A673 (cell line): Measurements from ENCODE around the gene EXOC2. TPM values are rescaled to one million over a fixed set of nuclear protein-coding genes. Genes with fewer than 3 reads are reported as not detected.

Source experiments
- BruUV-seq: library from RNA; stranded (reverse); fragments of 400-500 nt; replicated peaks from 2 replicates; lab custom pipeline; 2021; lab: Mats Ljungman, UMichigan
- CTCF ChIA-PET: fragments of 300-600 bp; sonication (Branson Sonifier 250); formaldehyde crosslinking; loops from one replicate; lab custom pipeline; 2022; ENCODE audit warnings: antibody characterized with exemption; lab: Charles Lee
- POLR2A ChIA-PET: fragments of 300-600 bp; sonication (Branson Sonifier 250); formaldehyde crosslinking; loops from one replicate; lab custom pipeline; 2022; ENCODE audit warnings: antibody characterized with exemption; ENCODE audit not compliant: low non-redundant PET; lab: Charles Lee
- DNase-seq: peaks from one replicate; pipeline ENCODE4 v3.0.0-alpha.2; 2015; ENCODE audit warnings: low spot score
- H3K27ac ChIP-seq: fragments of 200-600 bp; sonication (generic); 2 replicates; pipeline ENCODE4 v1.5.1; 2016; ENCODE audit warnings: mixed run types, low read depth, mild to moderate bottlenecking, mixed read lengths, antibody characterized with exemption, low read length; ENCODE audit not compliant: poor library complexity, severe bottlenecking
- H3K27me3 ChIP-seq: fragments of 200-600 bp; sonication (generic); replicated peaks from 2 replicates; pipeline ENCODE4 v1.6.1; 2017; ENCODE audit warnings: mixed run types, low read depth, mild to moderate bottlenecking, mixed read lengths, antibody characterized with exemption, low read length; ENCODE audit not compliant: insufficient read depth, poor library complexity
- H3K36me3 ChIP-seq: fragments of 200-600 bp; sonication (generic); 2 replicates; pipeline ENCODE4 v1.6.1; 2016; ENCODE audit warnings: mixed run types, mild to moderate bottlenecking, mixed read lengths, antibody characterized with exemption, low read length; ENCODE audit not compliant: insufficient read depth, poor library complexity, severe bottlenecking
- H3K4me1 ChIP-seq: fragments of 200-600 bp; sonication (generic); 2 replicates; pipeline ENCODE4 v1.6.1; 2017; ENCODE audit warnings: mixed run types, mild to moderate bottlenecking, mixed read lengths, antibody characterized with exemption, low read length; ENCODE audit not compliant: insufficient read depth, poor library complexity, severe bottlenecking
- H3K4me3 ChIP-seq: fragments of 200-600 bp; sonication (generic); 2 replicates; pipeline ENCODE4 v1.5.1; 2016; ENCODE audit warnings: low read depth, mixed run types, mild to moderate bottlenecking, mixed read lengths, low read length; ENCODE audit not compliant: poor library complexity, severe bottlenecking
- H3K9me3 ChIP-seq: fragments of 200-600 bp; sonication (generic); 2 replicates; pipeline ENCODE4 v1.6.1; 2016; ENCODE audit warnings: mixed run types, low read depth, mild to moderate bottlenecking, mixed read lengths, antibody characterized with exemption, low read length; ENCODE audit not compliant: poor library complexity, severe bottlenecking
- EZH2 ChIP-seq: fragments of 200-600 bp; sonication (generic); IDR thresholded peaks from 2 replicates; pipeline ENCODE4 v1.6.1; 2017; ENCODE audit warnings: borderline replicate concordance, low read depth, mild to moderate bottlenecking, mixed read lengths, antibody characterized with exemption, low read length; ENCODE audit not compliant: poor library complexity, severe bottlenecking
- intact Hi-C: fragments of 100-400 bp; cut with micrococcal nuclease; formaldehyde crosslinking; loops from one replicate; pipeline ENCODE4 v1.10.0; 2022; ENCODE audit not compliant: unreplicated experiment
- total RNA-seq: library from RNA; stranded (reverse); gene quantifications from 2 replicates; pipeline ENCODE4 v1.2.3, GENCODE V29; 2021
- TF ChIP-seq, protein P1 (sequence below): fragments of 300-800, 200-600 bp; sonication (generic); conservative IDR thresholded peaks from 2 replicates; pipeline ENCODE4 v1.5.1; 2017; ENCODE audit warnings: low read depth, mild to moderate bottlenecking, antibody characterized with exemption, low read length, moderate library complexity, mixed read lengths

EXOC2 gene
- total RNA-seq, 1 experiment from 2014 or later, result 22.4 TPM

DNA sequence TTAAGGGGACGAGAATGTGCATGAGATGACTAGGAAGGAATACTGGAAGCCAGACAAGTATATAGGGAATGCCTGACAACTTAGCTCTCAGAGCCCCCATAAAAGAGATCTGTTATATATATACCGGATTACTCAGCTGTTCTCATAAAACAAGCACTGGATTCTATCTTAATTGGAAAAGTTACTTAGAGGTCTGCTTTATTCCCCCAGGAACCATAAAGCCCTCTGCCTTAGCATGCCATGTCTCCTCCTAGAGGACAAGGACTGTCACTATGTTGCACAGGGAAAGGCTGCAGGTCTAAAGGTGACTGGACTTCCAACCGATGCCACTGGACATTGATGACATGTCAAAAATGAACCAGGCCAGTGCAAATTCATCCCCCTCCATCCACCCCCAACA, 6.4 kb downstream of the EXOC2 start:
- intact Hi-C loops, result no loop called here
- no peaks in the 10 kb centered on the region for H3K27me3 ChIP-seq
- TF ChIP-seq, protein P1, sequence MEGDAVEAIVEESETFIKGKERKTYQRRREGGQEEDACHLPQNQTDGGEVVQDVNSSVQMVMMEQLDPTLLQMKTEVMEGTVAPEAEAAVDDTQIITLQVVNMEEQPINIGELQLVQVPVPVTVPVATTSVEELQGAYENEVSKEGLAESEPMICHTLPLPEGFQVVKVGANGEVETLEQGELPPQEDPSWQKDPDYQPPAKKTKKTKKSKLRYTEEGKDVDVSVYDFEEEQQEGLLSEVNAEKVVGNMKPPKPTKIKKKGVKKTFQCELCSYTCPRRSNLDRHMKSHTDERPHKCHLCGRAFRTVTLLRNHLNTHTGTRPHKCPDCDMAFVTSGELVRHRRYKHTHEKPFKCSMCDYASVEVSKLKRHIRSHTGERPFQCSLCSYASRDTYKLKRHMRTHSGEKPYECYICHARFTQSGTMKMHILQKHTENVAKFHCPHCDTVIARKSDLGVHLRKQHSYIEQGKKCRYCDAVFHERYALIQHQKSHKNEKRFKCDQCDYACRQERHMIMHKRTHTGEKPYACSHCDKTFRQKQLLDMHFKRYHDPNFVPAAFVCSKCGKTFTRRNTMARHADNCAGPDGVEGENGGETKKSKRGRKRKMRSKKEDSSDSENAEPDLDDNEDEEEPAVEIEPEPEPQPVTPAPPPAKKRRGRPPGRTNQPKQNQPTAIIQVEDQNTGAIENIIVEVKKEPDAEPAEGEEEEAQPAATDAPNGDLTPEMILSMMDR, result peak; percentile 57
- TF ChIP-seq EZH2, result no peak

DNA sequence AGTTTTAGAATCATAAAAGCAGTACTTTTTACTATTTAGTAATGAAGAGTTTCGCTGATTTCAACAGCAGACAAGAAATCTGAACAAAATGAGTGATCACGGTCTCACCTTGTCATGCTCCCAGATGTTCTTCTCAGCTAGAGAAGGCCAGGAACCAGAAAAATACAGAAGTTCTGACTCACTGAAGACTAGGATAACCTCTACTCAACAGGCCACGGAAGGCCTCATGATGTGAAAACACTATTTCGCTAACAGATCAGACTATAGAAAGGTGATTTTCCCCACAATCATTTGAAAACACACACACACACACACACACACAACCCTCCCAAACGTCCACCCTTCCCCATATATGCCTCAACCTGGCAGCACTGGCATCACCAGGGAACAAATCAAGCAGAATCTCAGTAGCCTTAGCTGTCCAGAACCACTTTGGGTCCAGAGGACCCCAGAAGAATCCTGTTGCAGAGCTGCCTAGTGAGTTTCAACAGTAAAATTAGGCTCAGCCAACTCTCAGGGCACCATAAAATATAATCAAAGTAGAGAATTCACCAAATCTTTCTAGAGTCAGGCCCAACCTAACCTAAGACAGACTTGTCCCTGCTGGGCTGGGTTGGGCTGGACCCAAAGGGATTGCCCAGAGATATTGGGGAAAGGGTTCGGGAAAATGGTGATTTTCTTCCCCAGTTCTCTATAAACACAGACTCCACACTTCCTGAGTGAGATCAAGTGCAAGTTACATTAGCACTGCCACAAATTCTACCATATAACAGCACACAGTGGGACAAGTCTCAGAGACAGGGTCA, 7.9 kb downstream of the EXOC2 start:
- intact Hi-C loops, result no loop called here
- no peaks in the 10 kb centered on the region for H3K27me3 ChIP-seq
- BruUV-seq, result no TSS peak
- H3K27ac ChIP-seq, result no peak overlapping the region
- H3K4me3 ChIP-seq, result no peak overlapping the region
- CTCF ChIA-PET, result no interaction called here
- no peak for DNase-seq
- TF ChIP-seq, protein P1, result no peak
- TF ChIP-seq EZH2, result no peak
- no peaks in the 10 kb centered on the region for H3K9me3 ChIP-seq
- H3K4me1 ChIP-seq, result peaks cover 42% of the 10 kb centered on the region
- POLR2A ChIA-PET, result no interaction called here
- H3K36me3 ChIP-seq, result no peaks in the 10 kb centered on the region

More for the DNA sequence above, 6.4 kb downstream of the EXOC2 start:
- Histone ChIP-seq H3K27ac (no peak overlapping the region), H3K36me3 (no peaks in the 10 kb centered on the region), H3K4me3 (no peak overlapping the region), H3K4me1 (peaks cover 36% of the 10 kb centered on the region), H3K9me3 (no peaks in the 10 kb centered on the region)
- DNase-seq, result peak; percentile 54
- BruUV-seq, result no TSS peak
- CTCF ChIA-PET, result no interaction called here
- POLR2A ChIA-PET, result no interaction called here

DNA sequence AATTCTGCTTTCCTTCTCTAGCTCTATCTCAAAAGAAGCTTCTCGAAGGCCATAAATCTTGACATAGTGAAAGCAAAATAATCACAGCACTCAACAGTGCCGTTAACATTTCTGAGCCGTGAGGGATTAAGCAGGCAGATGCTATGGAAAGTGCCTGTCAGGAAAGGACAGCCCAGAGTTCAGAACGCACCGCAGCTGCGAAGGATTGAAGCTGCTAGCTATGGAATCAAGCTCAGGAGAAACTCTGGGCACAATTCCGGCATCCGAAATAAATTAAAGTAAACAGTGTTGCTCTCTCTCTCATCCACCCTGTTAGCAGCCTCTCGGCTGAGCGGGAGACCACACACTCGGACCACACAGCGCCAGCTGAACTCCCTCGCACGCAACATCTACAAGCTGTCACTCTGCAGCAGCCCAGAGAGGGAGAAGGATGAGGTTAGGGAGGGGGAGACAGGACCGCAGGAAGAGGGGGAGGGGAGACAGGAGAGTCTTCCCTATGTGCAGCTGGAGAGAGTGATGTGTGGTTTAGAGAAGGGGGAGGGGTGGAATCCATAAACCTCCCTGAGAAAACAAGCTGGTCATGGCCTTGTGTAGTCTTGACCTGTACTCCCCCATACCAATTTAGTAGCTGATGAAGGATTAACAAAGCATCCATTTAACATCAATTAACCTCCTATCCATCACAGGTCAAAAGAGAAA, 9.0 kb downstream of the EXOC2 start:
- TF ChIP-seq EZH2, result no peak
- TF ChIP-seq, protein P1, result no peak
- Histone ChIP-seq H3K36me3 (no peaks in the 10 kb centered on the region), H3K4me1 (peaks cover 42% of the 10 kb centered on the region), H3K27me3 (no peaks in the 10 kb centered on the region), H3K4me3 (peak overlapping the region; percentile 16), H3K9me3 (no peaks in the 10 kb centered on the region), H3K27ac (peak overlapping the region; percentile 52)
- no TSS peak for BruUV-seq
- ChIA-PET POLR2A (no interaction called here), CTCF (no interaction called here)
- DNase-seq, result peak; percentile 64
- intact Hi-C loops, result no loop called here
